ENCODE measurements around the gene COL11A2.

Gene COL11A2

GRCh38 chr6:33113755-33114154, 78.5 kb downstream of the COL11A2 start:
- no peak for DNase-seq

Data from activated CD4-positive, CD25-positive, alpha-beta regulatory T cell treated with anti-CD3 and anti-CD28 coated beads, Interleukin-2, amount 50 U/mL, for 72 hours (primary cell).